Measurements from ENCODE around the gene COL27A1.

DNA sequence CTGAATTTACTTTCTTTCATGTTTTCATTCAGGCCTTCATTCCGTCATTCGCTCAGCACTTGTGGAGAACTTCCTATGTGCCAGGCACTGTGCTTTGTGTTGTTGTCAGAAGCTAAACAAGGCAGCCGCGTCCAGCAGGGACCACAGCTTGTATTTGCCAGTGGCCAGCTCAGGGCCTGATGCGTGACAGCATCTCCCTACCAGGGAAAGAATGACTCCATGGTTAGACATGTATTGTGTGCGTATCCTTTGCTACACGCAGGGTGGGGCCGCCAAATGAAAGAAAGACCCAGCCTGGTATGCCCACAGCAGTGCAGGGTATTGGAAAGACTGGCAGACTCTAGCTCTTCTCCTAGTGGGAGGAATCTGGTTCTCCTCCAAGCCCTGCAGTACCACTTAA lies 4.7 kb upstream of the COL27A1 start:
- TF ChIP-seq, protein P1, sequence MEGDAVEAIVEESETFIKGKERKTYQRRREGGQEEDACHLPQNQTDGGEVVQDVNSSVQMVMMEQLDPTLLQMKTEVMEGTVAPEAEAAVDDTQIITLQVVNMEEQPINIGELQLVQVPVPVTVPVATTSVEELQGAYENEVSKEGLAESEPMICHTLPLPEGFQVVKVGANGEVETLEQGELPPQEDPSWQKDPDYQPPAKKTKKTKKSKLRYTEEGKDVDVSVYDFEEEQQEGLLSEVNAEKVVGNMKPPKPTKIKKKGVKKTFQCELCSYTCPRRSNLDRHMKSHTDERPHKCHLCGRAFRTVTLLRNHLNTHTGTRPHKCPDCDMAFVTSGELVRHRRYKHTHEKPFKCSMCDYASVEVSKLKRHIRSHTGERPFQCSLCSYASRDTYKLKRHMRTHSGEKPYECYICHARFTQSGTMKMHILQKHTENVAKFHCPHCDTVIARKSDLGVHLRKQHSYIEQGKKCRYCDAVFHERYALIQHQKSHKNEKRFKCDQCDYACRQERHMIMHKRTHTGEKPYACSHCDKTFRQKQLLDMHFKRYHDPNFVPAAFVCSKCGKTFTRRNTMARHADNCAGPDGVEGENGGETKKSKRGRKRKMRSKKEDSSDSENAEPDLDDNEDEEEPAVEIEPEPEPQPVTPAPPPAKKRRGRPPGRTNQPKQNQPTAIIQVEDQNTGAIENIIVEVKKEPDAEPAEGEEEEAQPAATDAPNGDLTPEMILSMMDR (tag by site-specific recombination; IDR thresholded peaks at IDR 0.05) = no peak
- TF ChIP-seq ZNF175 (tag by site-specific recombination; IDR thresholded peaks at IDR 0.05) = no peak

Data from HEK293 (cell line).